ENCODE measurements around the gene FOXD1. TPM values are rescaled to one million over a fixed set of nuclear protein-coding genes. Genes with fewer than 3 reads are reported as not detected.

Gene FOXD1
- total and polyA plus RNA-seq, 2 of the 8 experiments (the other 6 are each of a cell fraction or from before 2014, with no cell fraction given): 0.11 to 1.1 TPM

GRCh38 chr5:73415617-73416016 lies 33.0 kb downstream of the FOXD1 start (continued):
- TF ChIP-seq TBP (IDR thresholded peaks at IDR 0.05; ENCODE audit: low read depth, low read length) (no peak), KDM4A (IDR thresholded peaks at IDR 0.05; ENCODE audit: low read depth, low read length, severe bottlenecking) (no peak), CTCF (IDR thresholded peaks at IDR 0.05; ENCODE audit: control extremely low read depth in 1 of 3, insufficient read depth in 1 of 3, low read depth in 1 of 3, low read length in 3 of 3) (no peak), SIX5 (IDR thresholded peaks at IDR 0.05; ENCODE audit: low read depth, low read length) (no peak), MAFK (IDR thresholded peaks at IDR 0.05; ENCODE audit: low read depth, low read length) (no peak), KDM5A (IDR thresholded peaks at IDR 0.05; ENCODE audit: low read length) (no peak), MAX (IDR thresholded peaks at IDR 0.05) (no peak), SUZ12 (IDR thresholded peaks at IDR 0.05; ENCODE audit: low read length) (no peak), GABPA (IDR thresholded peaks at IDR 0.05; ENCODE audit: borderline replicate concordance, insufficient read depth, low read length) (no peak)

Measured in H1 (cell line).